Colonic mucosa (tissue), 4 donors: ENCODE data around the gene ALDH5A1. TPM values are rescaled to one million over a fixed set of nuclear protein-coding genes. Genes with fewer than 3 reads are reported as not detected.
"Not testable (repeated sequence)": the region's sequence is repeated elsewhere in the genome, so short reads cannot be mapped to it uniquely, and the experiment has no call there.

ENCODE experiments used
- DNase-seq: peaks from one replicate; pipeline ENCODE4 v3.0.0-alpha.2; 2020
- H3K27ac ChIP-seq: fragments of 200-600 bp; one replicate; pipeline ENCODE4 v1.8.0; 2021
- H3K27me3 ChIP-seq: fragments of 200-600 bp; one replicate; pipeline ENCODE4 v1.8.0; 2021
- H3K36me3 ChIP-seq: fragments of 200-600 bp; one replicate; pipeline ENCODE4 v1.8.0; 2021
- H3K4me1 ChIP-seq: fragments of 200-600 bp; one replicate; pipeline ENCODE4 v1.8.0; 2021; ENCODE audit warnings: mild to moderate bottlenecking
- H3K4me3 ChIP-seq: fragments of 200-600 bp; one replicate; pipeline ENCODE4 v1.8.0; 2021
- H3K9ac ChIP-seq, 2 donors: one replicate each; pipeline ENCODE4 v1.7.0; 2013; ENCODE audit warnings: control low read depth in 2 of 2, low read depth in 2 of 2, low read length in 2 of 2
- H3K9me3 ChIP-seq: fragments of 200-600 bp; one replicate; pipeline ENCODE4 v1.8.0; 2021
- intact Hi-C: fragments of 100-400 bp; cut with DNase I; formaldehyde crosslinking; loops from one replicate; pipeline ENCODE4 v1.14.1; 2022
- total RNA-seq, 2 donors: library from RNA; stranded (reverse); fragmentation: NEBNext Ultra II Directional in 1 of 2; extraction: Animal tissue kit (Norgen Biotek cat#: 25700) in 1 of 2; gene quantifications; one replicate each; pipeline ENCODE4 v1.2.1, GENCODE V29; 2021
- TF ChIP-seq, protein P1 (sequence below): fragments of 200-600 bp; IDR thresholded peaks from one replicate; pipeline ENCODE4 v1.8.0; 2022; ENCODE audit warnings: antibody characterized with exemption, mild to moderate bottlenecking
- donor health status: healthy.
- donor health status: DM: no; HTN: no; CAD: no.
- donor health status: DM: no; HTN: no; CAD: no.

Gene ALDH5A1
- total RNA-seq, 2 donors from 2014 or later, result 12.2 to 16.4 TPM

DNA sequence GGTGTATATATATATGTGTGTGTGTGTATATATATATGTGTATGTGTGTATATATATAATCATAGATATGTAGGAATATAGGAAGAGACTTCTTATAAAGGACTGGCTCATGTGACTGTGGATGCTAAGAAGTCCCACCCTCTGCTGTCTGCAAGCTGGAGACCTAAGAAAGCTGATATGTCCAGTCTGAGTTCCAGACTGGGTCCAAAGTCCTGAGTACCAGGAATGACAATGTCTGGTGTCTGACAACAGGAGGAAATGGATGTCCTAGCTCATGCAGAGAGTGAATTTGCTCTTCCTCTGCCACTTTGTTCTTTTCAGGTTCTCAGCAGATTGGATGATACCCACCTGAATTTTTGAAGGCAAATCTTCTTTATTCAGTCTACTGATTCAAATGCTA is 7.1 kb downstream of the ALDH5A1 start:
- DNase-seq, result peak; percentile 28
- intact Hi-C loops, result no loop called here
- Histone ChIP-seq H3K4me3 (no peak overlapping the region), H3K27me3 (no peaks in the 10 kb centered on the region), H3K9me3 (no peaks in the 10 kb centered on the region), H3K9ac (no peak overlapping the region), H3K4me1 (no peaks in the 10 kb centered on the region), H3K27ac (no peak overlapping the region), H3K36me3 (no peaks in the 10 kb centered on the region)
- TF ChIP-seq, protein P1, sequence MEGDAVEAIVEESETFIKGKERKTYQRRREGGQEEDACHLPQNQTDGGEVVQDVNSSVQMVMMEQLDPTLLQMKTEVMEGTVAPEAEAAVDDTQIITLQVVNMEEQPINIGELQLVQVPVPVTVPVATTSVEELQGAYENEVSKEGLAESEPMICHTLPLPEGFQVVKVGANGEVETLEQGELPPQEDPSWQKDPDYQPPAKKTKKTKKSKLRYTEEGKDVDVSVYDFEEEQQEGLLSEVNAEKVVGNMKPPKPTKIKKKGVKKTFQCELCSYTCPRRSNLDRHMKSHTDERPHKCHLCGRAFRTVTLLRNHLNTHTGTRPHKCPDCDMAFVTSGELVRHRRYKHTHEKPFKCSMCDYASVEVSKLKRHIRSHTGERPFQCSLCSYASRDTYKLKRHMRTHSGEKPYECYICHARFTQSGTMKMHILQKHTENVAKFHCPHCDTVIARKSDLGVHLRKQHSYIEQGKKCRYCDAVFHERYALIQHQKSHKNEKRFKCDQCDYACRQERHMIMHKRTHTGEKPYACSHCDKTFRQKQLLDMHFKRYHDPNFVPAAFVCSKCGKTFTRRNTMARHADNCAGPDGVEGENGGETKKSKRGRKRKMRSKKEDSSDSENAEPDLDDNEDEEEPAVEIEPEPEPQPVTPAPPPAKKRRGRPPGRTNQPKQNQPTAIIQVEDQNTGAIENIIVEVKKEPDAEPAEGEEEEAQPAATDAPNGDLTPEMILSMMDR, result no peak

DNA sequence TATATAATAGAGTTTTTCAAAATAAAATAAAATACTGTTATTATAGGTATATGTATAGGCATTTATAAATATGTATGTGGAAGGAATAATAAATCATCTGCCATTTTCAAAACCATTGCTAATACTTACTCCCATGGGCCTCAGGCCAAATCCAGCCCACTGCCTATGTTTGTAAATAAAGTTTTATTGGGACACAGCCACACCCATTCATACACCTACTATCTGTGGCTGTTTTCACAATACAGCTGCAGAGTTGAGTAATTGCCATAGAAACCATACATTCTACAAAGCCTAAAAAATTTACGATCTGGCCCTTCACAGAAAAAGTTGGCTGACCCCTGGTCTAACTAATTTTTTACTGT is 9.5 kb downstream of the ALDH5A1 start:
- H3K4me3 ChIP-seq, result no peak overlapping the region
- H3K36me3 ChIP-seq, result no peaks in the 10 kb centered on the region
- H3K9ac ChIP-seq, result no peak overlapping the region
- TF ChIP-seq, protein P1, result no peak
- H3K27ac ChIP-seq, result no peak overlapping the region
- no peaks in the 10 kb centered on the region for H3K9me3 ChIP-seq
- intact Hi-C loops, result no loop called here
- H3K27me3 ChIP-seq, result no peaks in the 10 kb centered on the region
- DNase-seq, result peak; percentile 58
- no peaks in the 10 kb centered on the region for H3K4me1 ChIP-seq

DNA sequence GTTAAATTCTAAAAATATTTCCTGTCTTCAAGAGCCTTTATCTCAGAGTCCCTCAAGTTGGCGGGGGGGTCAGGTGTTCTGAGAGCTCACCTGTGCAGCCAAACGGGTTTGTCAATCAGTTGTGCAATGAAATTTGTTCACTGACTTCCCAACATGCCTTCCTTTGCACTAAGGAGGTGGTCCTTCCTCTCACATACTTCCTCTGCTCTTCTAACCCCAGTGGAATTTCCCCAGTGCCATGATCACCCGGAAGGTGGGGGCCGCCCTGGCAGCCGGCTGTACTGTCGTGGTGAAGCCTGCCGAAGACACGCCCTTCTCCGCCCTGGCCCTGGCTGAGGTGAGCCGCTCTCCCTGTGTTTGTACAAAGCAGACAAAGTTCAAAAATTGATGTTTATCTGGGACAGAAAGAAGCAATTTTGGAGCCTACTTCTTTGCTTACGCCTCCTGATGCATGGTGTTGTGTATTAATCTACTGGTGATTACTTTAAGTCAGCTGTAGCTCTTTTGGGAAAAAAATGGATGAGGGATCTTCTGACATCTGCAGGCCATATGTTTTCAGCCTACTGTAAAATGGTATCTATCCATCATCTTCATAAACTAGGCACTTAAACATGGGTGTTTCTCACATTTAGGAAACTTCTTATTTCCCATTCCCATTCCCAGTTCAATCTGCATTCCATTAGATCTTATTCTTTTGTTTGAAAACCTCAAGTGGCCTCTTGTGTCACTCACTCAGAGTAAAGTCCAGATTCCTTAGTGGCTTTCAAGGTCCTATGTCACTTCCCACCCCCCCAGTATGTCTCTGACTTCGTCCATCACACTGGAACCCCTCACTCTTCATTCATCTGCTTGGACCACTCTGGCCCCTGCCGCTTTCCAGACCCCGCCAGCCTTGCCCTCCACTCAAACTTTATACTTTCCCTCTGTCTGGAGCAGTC is 10.1 kb downstream of the ALDH5A1 start:
- Histone ChIP-seq H3K9me3 (no peaks in the 10 kb centered on the region), H3K27ac (no peak overlapping the region), H3K27me3 (no peaks in the 10 kb centered on the region), H3K4me3 (no peak overlapping the region), H3K9ac (no peak overlapping the region), H3K36me3 (no peaks in the 10 kb centered on the region), H3K4me1 (no peaks in the 10 kb centered on the region)
- DNase-seq, result peak; percentile 82
- TF ChIP-seq, protein P1, result no peak
- intact Hi-C loops, result no loop called here

DNA sequence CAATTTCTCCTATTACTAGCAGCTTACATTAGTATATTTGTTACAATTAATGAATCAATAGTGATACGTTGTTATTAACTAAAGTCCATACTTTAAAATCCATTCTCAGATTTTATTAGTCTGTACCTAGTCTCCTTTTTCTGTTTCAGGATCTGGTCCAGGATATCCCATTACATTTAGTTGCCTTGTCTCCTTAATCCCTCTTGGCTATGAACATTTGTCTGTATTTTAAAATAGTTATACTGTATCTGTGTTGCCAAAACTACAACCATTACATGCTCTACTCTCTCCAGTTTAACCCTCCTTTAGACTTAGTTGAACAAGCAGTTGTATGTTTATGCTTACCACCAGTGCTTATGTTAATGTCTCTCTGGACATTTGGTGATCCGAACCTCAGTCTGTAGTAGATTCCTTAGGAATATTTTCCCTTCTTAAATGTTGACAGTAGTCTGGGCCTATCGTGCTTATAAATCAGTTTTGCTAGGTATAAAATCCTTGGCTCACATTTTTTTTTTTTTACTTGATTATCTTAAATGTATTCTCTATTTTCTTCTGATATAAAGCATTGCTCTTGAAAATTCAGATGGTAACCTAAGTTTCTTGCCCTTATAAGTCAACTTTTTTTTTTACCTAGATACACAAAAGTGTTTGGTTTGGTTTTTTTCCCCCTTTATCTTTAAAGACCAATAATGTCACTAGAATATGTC is 12.2 kb downstream of the ALDH5A1 start:
- no peaks in the 10 kb centered on the region for H3K4me1 ChIP-seq
- no peaks in the 10 kb centered on the region for H3K9me3 ChIP-seq
- TF ChIP-seq, protein P1, result no peak
- intact Hi-C loops, result no loop called here
- no peak for DNase-seq
- no peak overlapping the region for H3K4me3 ChIP-seq
- H3K27ac ChIP-seq, result no peak overlapping the region
- no peaks in the 10 kb centered on the region for H3K36me3 ChIP-seq
- H3K9ac ChIP-seq, result no peak overlapping the region
- H3K27me3 ChIP-seq, result no peaks in the 10 kb centered on the region

DNA sequence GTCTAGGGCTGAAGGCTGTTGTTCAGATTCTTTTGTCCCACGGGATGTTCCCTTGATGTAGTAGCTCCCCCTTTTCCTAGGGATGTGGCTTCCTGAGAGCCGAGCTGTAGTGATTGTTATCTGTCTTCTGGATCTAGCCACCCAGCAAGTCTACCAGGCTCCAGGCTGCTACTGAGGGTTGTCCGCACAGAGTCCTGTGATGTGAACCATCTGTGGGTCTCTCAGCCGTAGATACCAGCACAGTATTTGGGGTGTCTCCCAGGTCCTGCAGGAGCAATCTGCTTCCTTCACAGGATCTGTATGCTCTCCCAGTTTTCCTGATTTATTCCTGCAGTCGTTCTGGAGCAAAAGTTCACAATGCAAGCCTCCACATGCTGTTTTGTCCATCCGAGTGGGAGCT is 17.2 kb downstream of the ALDH5A1 start:
- not testable (repeated sequence) for H3K4me3 ChIP-seq, H3K27ac ChIP-seq, H3K36me3 ChIP-seq, H3K4me1 ChIP-seq, DNase-seq, H3K27me3 ChIP-seq, H3K9ac ChIP-seq, H3K9me3 ChIP-seq
- intact Hi-C loops, result loop anchor here (10.0 kb wide), 1 partner anchor 77 kb away; no protein-coding TSS in a partner anchor

DNA sequence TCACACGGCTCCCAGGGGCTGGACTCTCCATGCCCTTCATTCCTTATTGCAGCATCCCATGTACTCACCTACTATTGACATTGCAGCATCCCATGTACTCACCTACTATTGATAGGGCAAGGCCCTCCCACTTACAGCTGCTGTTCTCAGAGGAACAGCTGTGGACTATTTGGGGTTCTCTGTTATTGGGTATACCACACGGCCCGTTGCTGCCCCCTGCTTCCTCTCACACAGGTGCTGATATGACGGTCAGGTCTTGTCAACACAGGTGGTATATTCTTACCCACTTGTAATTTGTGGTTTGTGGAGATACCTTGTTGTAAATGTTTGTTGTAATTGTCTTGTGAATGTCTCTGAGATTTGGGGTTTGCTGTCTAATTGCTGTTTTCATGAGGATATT is 18.8 kb downstream of the ALDH5A1 start:
- Histone ChIP-seq H3K9ac (no peak overlapping the region), H3K9me3 (no peaks in the 10 kb centered on the region), H3K4me1 (no peaks in the 10 kb centered on the region), H3K36me3 (no peaks in the 10 kb centered on the region), H3K27me3 (no peaks in the 10 kb centered on the region), H3K27ac (no peak overlapping the region), H3K4me3 (no peak overlapping the region)
- no peak for DNase-seq
- intact Hi-C loops, result loop anchor here (10.0 kb wide), 1 partner anchor 79 kb away; no protein-coding TSS in a partner anchor
- TF ChIP-seq, protein P1, result no peak
